Measurements from ENCODE around the gene TFDP1. TPM values are rescaled to one million over a fixed set of nuclear protein-coding genes. Genes with fewer than 3 reads are reported as not detected.
"Not testable (repeated sequence)": the region's sequence is repeated elsewhere in the genome, so short reads cannot be mapped to it uniquely, and the experiment has no call there.

The TFDP1 gene
- total RNA-seq, 1 donor from 2014 or later: 68.1 TPM

- not testable (repeated sequence) for DNase-seq (ENCODE audit: extremely low read depth, low read depth, low spot score)
Observed at GRCh38 chr13:113594066-113594821, 9.7 kb downstream of the TFDP1 start.

GRCh38 chr13:113595131-113595530 is 10.6 kb downstream of the TFDP1 start:
- DNase-seq (ENCODE audit: extremely low read depth, low read depth, low spot score): no peak

- no peak for DNase-seq (ENCODE audit: extremely low read depth, low read depth, low spot score)
Observed at GRCh38 chr13:113596321-113597200, 12.0 kb downstream of the TFDP1 start.

- no peak for DNase-seq (ENCODE audit: extremely low read depth, low read depth, low spot score)
Observed at GRCh38 chr13:113597391-113598080, 13.0 kb downstream of the TFDP1 start.

- no peak for DNase-seq (ENCODE audit: extremely low read depth, low read depth, low spot score)
Observed at GRCh38 chr13:113598081-113598410, 13.5 kb downstream of the TFDP1 start.

GRCh38 chr13:113598481-113598880 is 13.9 kb downstream of the TFDP1 start:
- no peak for DNase-seq (ENCODE audit: extremely low read depth, low read depth, low spot score)

GRCh38 chr13:113599391-113599790 is 14.8 kb downstream of the TFDP1 start:
- DNase-seq (ENCODE audit: extremely low read depth, low read depth, low spot score): no peak

GRCh38 chr13:113601166-113602070 is 16.9 kb downstream of the TFDP1 start:
- DNase-seq (ENCODE audit: extremely low read depth, low read depth, low spot score): no peak

GRCh38 chr13:113602291-113602988 is 17.9 kb downstream of the TFDP1 start:
- DNase-seq (ENCODE audit: extremely low read depth, low read depth, low spot score): no peak

GRCh38 chr13:113603116-113603710 is 18.7 kb downstream of the TFDP1 start:
- DNase-seq (ENCODE audit: extremely low read depth, low read depth, low spot score): no peak

- no peak for DNase-seq (ENCODE audit: extremely low read depth, low read depth, low spot score)
Observed at GRCh38 chr13:113604186-113604585, 19.6 kb downstream of the TFDP1 start.

GRCh38 chr13:113605461-113605860 is 20.9 kb downstream of the TFDP1 start:
- no peak for DNase-seq (ENCODE audit: extremely low read depth, low read depth, low spot score)

GRCh38 chr13:113605866-113606438 is 21.4 kb downstream of the TFDP1 start:
- DNase-seq (ENCODE audit: extremely low read depth, low read depth, low spot score): no peak

- DNase-seq (ENCODE audit: extremely low read depth, low read depth, low spot score): no peak
Observed at GRCh38 chr13:113607056-113607888, 22.7 kb downstream of the TFDP1 start.

- no peak for DNase-seq (ENCODE audit: extremely low read depth, low read depth, low spot score)
Observed at GRCh38 chr13:113607889-113608635, 23.5 kb downstream of the TFDP1 start.

- no peak for DNase-seq (ENCODE audit: extremely low read depth, low read depth, low spot score)
Observed at GRCh38 chr13:113608967-113609533, 24.5 kb downstream of the TFDP1 start.

- DNase-seq (ENCODE audit: extremely low read depth, low read depth, low spot score): no peak
Observed at GRCh38 chr13:113609616-113610015, 25.1 kb downstream of the TFDP1 start.
